ENCODE data around the gene DIP2B.

GRCh38 chr12:50557421-50557820 lies 52.6 kb downstream of the DIP2B start:
- TF ChIP-seq CTCF (conservative IDR thresholded peaks at IDR 0.05; ENCODE audit: low read length) (no peak), EZH2phosphoT487 (IDR thresholded peaks at IDR 0.05; ENCODE audit: borderline replicate concordance, low read depth, low read length) (no peak)
